Ramos (cell line): ENCODE data around the gene ANKRD17.
"Not testable (repeated sequence)": the region's sequence is repeated elsewhere in the genome, so short reads cannot be mapped to it uniquely, and the experiment has no call there.

Experiments used
- in situ Hi-C: fragments of 300-500 bp; cut with MboI; formaldehyde crosslinking; loops from one replicate; pipeline ENCODE4 v1.14.3; 2022; ENCODE audit warnings: low sequenced_read_pairs; ENCODE audit not compliant: unreplicated experiment

ANKRD17 gene

GRCh38 chr4:73250642-73251041, 8.0 kb downstream of the ANKRD17 start:
- in situ Hi-C loops, result loop anchor here (10.0 kb wide), 2 partner anchors 116 to 176 kb away; no protein-coding TSS in a partner anchor

- in situ Hi-C loops, result no loop called here
Measured at GRCh38 chr4:73248821-73249220, 9.8 kb downstream of the ANKRD17 start.

- in situ Hi-C loops, result no loop called here
Measured at GRCh38 chr4:73248416-73248815, 10.2 kb downstream of the ANKRD17 start.

GRCh38 chr4:73247100-73247499, 11.5 kb downstream of the ANKRD17 start:
- in situ Hi-C loops, result no loop called here

GRCh38 chr4:73245955-73246354, 12.6 kb downstream of the ANKRD17 start:
- in situ Hi-C loops, result no loop called here

- in situ Hi-C loops, result no loop called here
Measured at GRCh38 chr4:73244945-73245601, 13.5 kb downstream of the ANKRD17 start.

- in situ Hi-C loops, result no loop called here
Measured at GRCh38 chr4:73237044-73237443, 21.6 kb downstream of the ANKRD17 start.

- in situ Hi-C loops, result no loop called here
Measured at GRCh38 chr4:73236151-73236550, 22.4 kb downstream of the ANKRD17 start.

- in situ Hi-C loops, result no loop called here
Measured at GRCh38 chr4:73234712-73235111, 23.9 kb downstream of the ANKRD17 start.

- in situ Hi-C loops, result no loop called here
Measured at GRCh38 chr4:73231518-73232487, 26.8 kb downstream of the ANKRD17 start.

- in situ Hi-C loops, result no loop called here
Measured at GRCh38 chr4:73230865-73231517, 27.6 kb downstream of the ANKRD17 start.

- in situ Hi-C loops, result not testable (repeated sequence)
Measured at GRCh38 chr4:73228800-73229199, 29.8 kb downstream of the ANKRD17 start.

GRCh38 chr4:73224886-73225285, 33.7 kb downstream of the ANKRD17 start:
- in situ Hi-C loops, result no loop called here

GRCh38 chr4:73223258-73223650, 35.3 kb downstream of the ANKRD17 start:
- in situ Hi-C loops, result no loop called here

- in situ Hi-C loops, result no loop called here
Measured at GRCh38 chr4:73222466-73223257, 35.9 kb downstream of the ANKRD17 start.

GRCh38 chr4:73221734-73222133, 36.9 kb downstream of the ANKRD17 start:
- in situ Hi-C loops, result no loop called here

GRCh38 chr4:73220815-73221214, 37.8 kb downstream of the ANKRD17 start:
- in situ Hi-C loops, result no loop called here

- in situ Hi-C loops, result no loop called here
Measured at GRCh38 chr4:73213916-73214653, 44.5 kb downstream of the ANKRD17 start.

- in situ Hi-C loops, result no loop called here
Measured at GRCh38 chr4:73212982-73213730, 45.4 kb downstream of the ANKRD17 start.
